HCT116 (cell line): ENCODE measurements around the gene DCTN4. TPM values are rescaled to one million over a fixed set of nuclear protein-coding genes. Genes with fewer than 3 reads are reported as not detected.

Experiments used
- ATAC-seq: fragments of 200-7000 bp; cut with Tn5 transposase; 2 replicates; pipeline ENCODE4 v1.9.1; 2020; ENCODE audit warnings: mild to moderate bottlenecking, moderate library complexity
- BruUV-seq: library from RNA; stranded (reverse); fragments of 400-500 nt; replicated peaks from 2 replicates; lab custom pipeline; 2021; lab: Mats Ljungman, UMichigan
- CTCF ChIA-PET: fragments of 300-600 bp; sonication (Branson Sonifier 250); formaldehyde crosslinking; loops from one replicate; lab custom pipeline; 2021; ENCODE audit warnings: antibody characterized with exemption; lab: Charles Lee
- POLR2A ChIA-PET: fragments of 300-600, 350-600 bp; sonication (Branson Sonifier 250); formaldehyde crosslinking; loops from one replicate; lab custom pipeline; 2021; ENCODE audit warnings: antibody characterized with exemption; lab: Charles Lee
- RAD21 ChIA-PET, 2 experiments: fragments of 300-600 bp; sonication (Branson Sonifier 250); formaldehyde crosslinking; loops; one replicate each; lab custom pipeline; 2023; ENCODE audit warnings: low total read pairs in 2 of 2; ENCODE audit not compliant: uncharacterized antibody in 2 of 2, unreplicated experiment in 2 of 2, low non-redundant PET in 1 of 2; lab: Charles Lee
- DNase-seq: peaks from one replicate; pipeline ENCODE4 v3.0.0-alpha.2; 2010; ENCODE audit warnings: low read depth, low spot score
- H2AFZ ChIP-seq: fragments of 200-600 bp; shearing (Covaris generic), sonication (generic); 2 replicates; pipeline ENCODE4 v1.6.1; 2017; ENCODE audit warnings: low read depth, mixed run types, mixed read lengths, antibody characterized with exemption, low read length; ENCODE audit not compliant: poor library complexity, severe bottlenecking
- H3K27ac ChIP-seq: 2 replicates; pipeline ENCODE4 v1.5.1; 2012; ENCODE audit warnings: low read depth, low read length
- H3K27me3 ChIP-seq: fragments of 200-600 bp; sonication (generic); 2 replicates; pipeline ENCODE4 v1.6.1; 2016; ENCODE audit warnings: mixed run types, low read length, mixed read lengths; ENCODE audit not compliant: insufficient read depth
- H3K36me3 ChIP-seq, 2 experiments: fragments of 200-500 bp in 1 of 2; fragments of 200-600 bp in 1 of 2; sonication (Bioruptor generic) in 1 of 2; sonication (generic) in 1 of 2; 2 replicates each; pipeline versions ENCODE4 v1.5.1 to v1.6.1; 2014 to 2016; ENCODE audit warnings: low read length in 2 of 2, inconsistent platforms in 1 of 2, mixed read lengths in 1 of 2, mixed run types in 1 of 2; ENCODE audit not compliant: insufficient read depth in 2 of 2, control insufficient read depth in 1 of 2
- H3K4me1 ChIP-seq, 2 experiments: fragments of 200-600 bp in 1 of 2; sonication (generic) in 1 of 2; 2 replicates each; pipeline versions ENCODE4 v1.5.1 to v1.6.1; 2012 to 2017; ENCODE audit warnings: low read length in 2 of 2, inconsistent platforms in 1 of 2, mild to moderate bottlenecking in 1 of 2, mixed read lengths in 1 of 2, mixed run types in 1 of 2, moderate library complexity in 1 of 2; ENCODE audit not compliant: insufficient read depth in 2 of 2, control insufficient read depth in 1 of 2
- H3K4me2 ChIP-seq: fragments of 200-600 bp; sonication (generic); 2 replicates; pipeline ENCODE4 v1.6.1; 2017; ENCODE audit warnings: mixed run types, low read length, mixed read lengths
- H3K4me3 ChIP-seq, 2 experiments: fragments of 200-600 bp in 1 of 2; sonication (generic) in 1 of 2; replicated peaks in 1 of 2; 2 replicates each; pipeline ENCODE4 v1.5.1; 2011 to 2016; ENCODE audit warnings: low read length in 2 of 2, control low read depth in 1 of 2, low read depth in 1 of 2, mild to moderate bottlenecking in 1 of 2, mixed read lengths in 1 of 2, mixed run types in 1 of 2
- H3K79me2 ChIP-seq: fragments of 200-600 bp; sonication (generic); 2 replicates; pipeline ENCODE4 v1.6.1; 2017; ENCODE audit warnings: mild to moderate bottlenecking, mixed run types, low read length, moderate library complexity, mixed read lengths; ENCODE audit not compliant: insufficient read depth
- H3K9ac ChIP-seq: fragments of 200-600 bp; sonication (generic); 2 replicates; pipeline ENCODE4 v1.6.1; 2016; ENCODE audit warnings: low read length, mixed read lengths
- H3K9me2 ChIP-seq: fragments of 200-600 bp; sonication (generic), shearing (Covaris generic); 2 replicates; pipeline ENCODE4 v1.6.1; 2017; ENCODE audit warnings: mixed run types, mild to moderate bottlenecking, moderate library complexity; ENCODE audit not compliant: insufficient read depth
- H3K9me3 ChIP-seq, 2 experiments: fragments of 200-500 bp in 1 of 2; fragments of 200-600 bp in 1 of 2; sonication (Bioruptor generic) in 1 of 2; sonication (generic) in 1 of 2; 2 replicates each; pipeline ENCODE4 v1.6.1; 2014 to 2017; ENCODE audit warnings: low read length in 2 of 2, mixed read lengths in 2 of 2, inconsistent platforms in 1 of 2, low read depth in 1 of 2, mild to moderate bottlenecking in 1 of 2, mixed run types in 1 of 2, moderate library complexity in 1 of 2; ENCODE audit not compliant: control insufficient read depth in 1 of 2, insufficient read depth in 1 of 2
- H4K20me1 ChIP-seq: fragments of 200-600 bp; sonication (generic), shearing (Covaris generic); 2 replicates; pipeline ENCODE4 v1.6.1; 2017; ENCODE audit warnings: mixed run types, mild to moderate bottlenecking, moderate library complexity; ENCODE audit not compliant: insufficient read depth
- CBX3 ChIP-seq: IDR thresholded peaks from 2 replicates; pipeline ENCODE4 v1.6.1; 2012; ENCODE audit warnings: low read depth
- CEBPB ChIP-seq: IDR thresholded peaks from 2 replicates; pipeline ENCODE4 v1.6.1; 2012; ENCODE audit warnings: low read depth
- CTCF ChIP-seq, 3 experiments: fragments of 200-600 bp in 1 of 3; sonication (generic) in 1 of 3; IDR thresholded peaks in 2 of 3; conservative IDR thresholded peaks in 1 of 3; 2 replicates each; pipeline ENCODE4 v1.5.1; 2012 to 2017; ENCODE audit warnings: low read depth in 2 of 3, low read length in 2 of 3, antibody characterized with exemption in 1 of 3, borderline replicate concordance in 1 of 3, control low read depth in 1 of 3, mild to moderate bottlenecking in 1 of 3, mixed read lengths in 1 of 3, mixed run types in 1 of 3, moderate library complexity in 1 of 3; ENCODE audit not compliant: insufficient read depth in 1 of 3
- EGR1 ChIP-seq: IDR thresholded peaks from 2 replicates; pipeline ENCODE4 v1.6.1; 2012; ENCODE audit warnings: low read depth
- ELF1 ChIP-seq: IDR thresholded peaks from 2 replicates; pipeline ENCODE4 v1.6.1; 2012; ENCODE audit warnings: low read depth, borderline replicate concordance
- EZH2 ChIP-seq: fragments of 200-600 bp; sonication (generic); IDR thresholded peaks from 2 replicates; pipeline ENCODE4 v1.6.1; 2017; ENCODE audit warnings: antibody characterized with exemption, mixed run types
- EZH2phosphoT487 ChIP-seq: fragments of 200-600 bp; IDR thresholded peaks from 2 replicates; pipeline ENCODE4 v1.6.1; 2018; ENCODE audit warnings: antibody characterized with exemption, borderline replicate concordance
- FOSL1 ChIP-seq: IDR thresholded peaks from 2 replicates; pipeline ENCODE4 v1.6.1; 2012; ENCODE audit warnings: low read depth
- JUND ChIP-seq: IDR thresholded peaks from 2 replicates; pipeline ENCODE4 v1.6.1; 2012
- POLR2AphosphoS5 ChIP-seq: IDR thresholded peaks from 2 replicates; pipeline ENCODE4 v1.6.1; 2011; ENCODE audit warnings: mild to moderate bottlenecking, low read depth, low read length, moderate library complexity
- REST ChIP-seq: IDR thresholded peaks from 2 replicates; pipeline ENCODE4 v1.6.1; 2012; ENCODE audit warnings: low read depth
- SIN3A ChIP-seq: IDR thresholded peaks from 2 replicates; pipeline ENCODE4 v1.6.1; 2012; ENCODE audit warnings: low read depth
- SRF ChIP-seq: IDR thresholded peaks from 2 replicates; pipeline ENCODE4 v1.6.1; 2012; ENCODE audit warnings: low read depth
- TCF7L2 ChIP-seq: IDR thresholded peaks from 2 replicates; pipeline ENCODE4 v1.7.0; 2011; ENCODE audit warnings: borderline replicate concordance, inconsistent platforms; ENCODE audit not compliant: insufficient read depth, insufficient read length; ENCODE audit errors: extremely low read depth
- YY1 ChIP-seq: IDR thresholded peaks from 2 replicates; pipeline ENCODE4 v1.6.1; 2011; ENCODE audit warnings: low read length, low read depth, moderate library complexity, mild to moderate bottlenecking; ENCODE audit not compliant: insufficient replicate concordance; ENCODE audit errors: extremely low read depth
- ZBTB33 ChIP-seq: IDR thresholded peaks from 2 replicates; pipeline ENCODE4 v1.6.1; 2011; ENCODE audit warnings: mild to moderate bottlenecking, low read length, moderate library complexity; ENCODE audit not compliant: insufficient replicate concordance; ENCODE audit errors: extremely low read depth
- ZFX ChIP-seq: fragments of 450-650 bp; IDR thresholded peaks from 2 replicates; pipeline ENCODE4 v1.6.1; 2017
- ZNF274 ChIP-seq: fragments of 200-500 bp; sonication (Bioruptor generic); IDR thresholded peaks from 2 replicates; pipeline ENCODE4 v1.6.1; 2014; ENCODE audit warnings: mild to moderate bottlenecking, low read depth, low read length, inconsistent platforms
- intact Hi-C: fragments of 100-400 bp; cut with micrococcal nuclease; formaldehyde crosslinking; loops from 2 replicates; pipeline ENCODE4 v1.10.0; 2022
- total RNA-seq: library from RNA; stranded (reverse); gene quantifications from one replicate; pipeline ENCODE4 v1.2.1, GENCODE V29; 2021; ENCODE audit not compliant: unreplicated experiment

The DCTN4 gene
- total RNA-seq, 1 experiment from 2014 or later = 78.8 TPM

- no peak for TF ChIP-seq JUND
- no peak for TF ChIP-seq CBX3
- TF ChIP-seq EGR1 = no peak
- no peak for TF ChIP-seq SIN3A
Measured at GRCh38 chr5:150706776-150707390, 51.9 kb downstream of the DCTN4 start (continued).

GRCh38 chr5:150703762-150704161, 55.1 kb downstream of the DCTN4 start:
- ATAC-seq (no peak), DNase-seq (no peak)
- BruUV-seq = no TSS peak
- H4K20me1 ChIP-seq = no peaks in the 10 kb centered on the region
- intact Hi-C loops = loop anchor here (5.0 kb wide), 2 partner anchors 54 to 246 kb away; partner anchors contain the start of gene DCTN4
- POLR2A ChIA-PET = no interaction called here
- H3K27ac ChIP-seq = no peak overlapping the region
- peaks cover 2 to 15% of the 10 kb centered on the region in 2 experiments; a peak in 3 of 4 replicates for H3K4me1 ChIP-seq
- no peak overlapping the region for H3K4me2 ChIP-seq
- TF ChIP-seq SRF (no peak), YY1 (no peak), TCF7L2 (no peak), REST (no peak), ZBTB33 (no peak), CBX3 (no peak), SIN3A (no peak), EZH2phosphoT487 (no peak), EZH2 (no peak), CEBPB (no peak), ZFX (no peak), ELF1 (no peak), CTCF (IDR thresholded peaks at IDR 0.05 in 2 of 3, conservative IDR thresholded peaks at IDR 0.05 in 1 of 3; ENCODE audit: borderline replicate concordance in 1 of 3, insufficient read depth in 1 of 3, low read depth in 2 of 3, low read length in 2 of 3) (no peak), JUND (no peak), FOSL1 (no peak), POLR2AphosphoS5 (no peak), ZNF274 (no peak)
- TF ChIP-seq, all 23 proteins: peak for 0
- H3K27me3 ChIP-seq = no peaks in the 10 kb centered on the region
- H2AFZ ChIP-seq = no peak overlapping the region
- no peak overlapping the region for H3K9ac ChIP-seq
- ChIA-PET CTCF (no interaction called here), RAD21 (no interaction called here)
- no peak overlapping the region for H3K4me3 ChIP-seq
- H3K36me3 ChIP-seq = peaks cover 4 to 5% of the 10 kb centered on the region in 2 experiments; a peak in 3 of 4 replicates
- H3K79me2 ChIP-seq = peaks cover 19% of the 10 kb centered on the region
- H3K9me3 ChIP-seq = no peaks in the 10 kb centered on the region
- H3K9me2 ChIP-seq = no peaks in the 10 kb centered on the region
